ENCODE data around the gene CXorf51B.
"Not testable (repeated sequence)": the region's sequence is repeated elsewhere in the genome, so short reads cannot be mapped to it uniquely, and the experiment has no call there.

Gene CXorf51B

DNA sequence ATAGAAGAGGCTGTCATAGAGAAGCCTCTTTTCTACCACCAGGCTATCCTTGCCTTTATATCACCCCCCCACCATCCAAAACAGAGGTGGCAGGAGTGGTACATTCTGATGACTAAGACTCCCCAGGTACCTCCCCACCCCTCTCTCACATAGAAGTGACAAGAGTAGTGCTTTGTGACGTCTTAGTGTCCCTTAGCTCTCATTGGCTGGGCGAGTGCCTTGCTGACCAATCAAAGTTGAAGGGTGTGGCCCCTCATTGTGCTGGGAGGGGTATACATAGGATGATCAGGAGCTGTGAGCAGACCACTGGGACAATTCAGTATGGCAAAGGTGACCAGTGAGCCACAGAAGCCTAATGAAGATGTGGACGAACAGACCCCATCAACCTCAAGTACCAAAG lies at the start of gene CXorf51B:
TSS of gene CXorf51B (plus strand) at position 301 of the 400 bp plus-strand sequence. CDS start at position 322, 21 bp downstream.
- DNase-seq: not testable (repeated sequence)

DNA sequence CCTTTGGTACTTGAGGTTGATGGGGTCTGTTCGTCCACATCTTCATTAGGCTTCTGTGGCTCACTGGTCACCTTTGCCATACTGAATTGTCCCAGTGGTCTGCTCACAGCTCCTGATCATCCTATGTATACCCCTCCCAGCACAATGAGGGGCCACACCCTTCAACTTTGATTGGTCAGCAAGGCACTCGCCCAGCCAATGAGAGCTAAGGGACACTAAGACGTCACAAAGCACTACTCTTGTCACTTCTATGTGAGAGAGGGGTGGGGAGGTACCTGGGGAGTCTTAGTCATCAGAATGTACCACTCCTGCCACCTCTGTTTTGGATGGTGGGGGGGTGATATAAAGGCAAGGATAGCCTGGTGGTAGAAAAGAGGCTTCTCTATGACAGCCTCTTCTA lies 5.1 kb downstream of the CXorf51B start, which contains the start of gene CXorf51A:
TSS of gene CXorf51A (minus strand) at position 101 of the 400 bp plus-strand sequence. CDS start at position 80, 21 bp downstream.
- DNase-seq: not testable (repeated sequence)

DNA sequence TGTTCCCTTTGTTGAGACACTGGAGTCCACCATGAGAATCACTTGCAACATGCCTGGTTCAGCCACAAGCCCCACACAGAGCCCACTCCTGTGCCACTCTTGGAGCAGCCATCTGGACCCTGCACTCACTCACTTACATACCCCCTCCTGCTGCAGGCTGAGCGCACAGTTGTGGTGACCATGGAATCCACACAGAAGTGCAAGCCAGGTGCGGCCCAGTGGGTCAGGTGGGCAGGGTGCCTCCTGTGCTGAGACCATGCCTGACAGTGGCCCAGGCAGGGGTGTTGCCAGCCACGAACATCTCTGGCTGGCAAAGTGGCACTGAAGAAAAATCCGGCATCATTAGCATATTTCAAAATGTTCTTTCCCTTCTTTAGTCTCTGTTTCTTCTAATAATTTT lies 22.4 kb downstream of the CXorf51B start:
- no peak for DNase-seq

DNA sequence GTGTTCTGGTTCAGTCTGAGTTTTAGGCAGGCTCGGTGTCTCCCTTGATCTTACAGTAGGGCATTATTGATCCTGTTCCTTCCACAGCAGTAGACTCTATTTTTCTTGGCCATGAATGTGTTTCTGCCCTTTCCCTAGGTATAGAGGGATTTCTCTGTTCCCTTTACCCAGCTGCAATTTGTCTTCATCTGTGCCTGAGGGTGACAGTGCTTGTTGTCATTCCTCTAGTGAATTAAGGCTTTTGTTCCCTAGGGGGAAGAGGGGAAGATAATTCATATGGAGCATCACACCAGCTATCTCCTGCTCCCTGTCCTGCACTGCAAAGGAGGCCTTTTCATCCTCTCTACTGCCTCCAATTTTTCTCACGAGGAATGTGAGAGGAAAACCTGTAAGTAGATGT lies 44.7 kb downstream of the CXorf51B start:
- DNase-seq: no peak

Data from NCI-H2081 (cell line).